Loucy (cell line): ENCODE data around the gene RAB6B.

Experiments used
- H2AFZ ChIP-seq: fragments of 200-600 bp; sonication (generic); 2 replicates; pipeline ENCODE4 v1.6.0; 2016; ENCODE audit warnings: antibody characterized with exemption, mild to moderate bottlenecking, low read length, moderate library complexity
- H3F3A ChIP-seq: fragments of 200-600 bp; 2 replicates; pipeline ENCODE4 v1.6.0; 2016; ENCODE audit warnings: antibody characterized with exemption, low read depth, mild to moderate bottlenecking
- H3K27me3 ChIP-seq: fragments of 200-600 bp; sonication (generic); 2 replicates; pipeline ENCODE4 v1.6.1; 2014; ENCODE audit warnings: low read length, mild to moderate bottlenecking; ENCODE audit not compliant: insufficient read depth, poor library complexity, severe bottlenecking
- H3K36me3 ChIP-seq: fragments of 200-600 bp; sonication (generic); 2 replicates; pipeline ENCODE4 v1.6.1; 2016; ENCODE audit warnings: low read length; ENCODE audit not compliant: insufficient read depth
- H3K4me1 ChIP-seq: fragments of 200-600 bp; sonication (generic); 2 replicates; pipeline ENCODE4 v1.5.1; 2014; ENCODE audit warnings: low read length, mild to moderate bottlenecking; ENCODE audit not compliant: insufficient read depth, poor library complexity, severe bottlenecking
- H3K4me2 ChIP-seq: fragments of 200-600 bp; sonication (generic); 2 replicates; pipeline ENCODE4 v1.6.0; 2014; ENCODE audit warnings: antibody characterized with exemption, low read length, low read depth, mild to moderate bottlenecking; ENCODE audit not compliant: poor library complexity, severe bottlenecking
- H3K4me3 ChIP-seq: fragments of 200-600 bp; sonication (generic); 2 replicates; pipeline ENCODE4 v1.5.1; 2014; ENCODE audit warnings: low read length, mild to moderate bottlenecking, mixed read lengths; ENCODE audit not compliant: poor library complexity, severe bottlenecking
- H3K79me2 ChIP-seq: fragments of 200-600 bp; sonication (generic); 2 replicates; pipeline ENCODE4 v1.6.1; 2014; ENCODE audit warnings: low read length; ENCODE audit not compliant: insufficient read depth
- H3K9ac ChIP-seq: fragments of 200-600 bp; sonication (generic); 2 replicates; pipeline ENCODE4 v1.6.0; 2014; ENCODE audit warnings: mild to moderate bottlenecking, low read depth, low read length, moderate library complexity; ENCODE audit not compliant: poor library complexity, severe bottlenecking
- H3K9me2 ChIP-seq: fragments of 200-600 bp; sonication (generic); replicated peaks from 2 replicates; pipeline ENCODE4 v1.6.1; 2016; ENCODE audit warnings: low read depth, low read length, mixed read lengths
- H3K9me3 ChIP-seq: fragments of 200-600 bp; sonication (generic); 2 replicates; pipeline ENCODE4 v1.6.1; 2014; ENCODE audit warnings: mild to moderate bottlenecking, antibody characterized with exemption, low read length, low read depth; ENCODE audit not compliant: insufficient read depth
- H4K20me1 ChIP-seq: fragments of 200-600 bp; sonication (generic); 2 replicates; pipeline ENCODE4 v1.6.0; 2014; ENCODE audit warnings: antibody characterized with exemption, low read length, mild to moderate bottlenecking; ENCODE audit not compliant: insufficient read depth, poor library complexity, severe bottlenecking
- EZH2phosphoT487 ChIP-seq: fragments of 200-600 bp; IDR thresholded peaks from 2 replicates; pipeline ENCODE4 v1.6.1; 2018; ENCODE audit warnings: antibody characterized with exemption, mild to moderate bottlenecking, moderate library complexity, borderline replicate concordance
- TF ChIP-seq, protein P1 (sequence below): fragments of 200-600 bp; sonication (generic); conservative IDR thresholded peaks from 2 replicates; pipeline ENCODE4 v1.5.1; 2014; ENCODE audit warnings: mild to moderate bottlenecking, antibody characterized with exemption, low read length

Gene RAB6B

DNA sequence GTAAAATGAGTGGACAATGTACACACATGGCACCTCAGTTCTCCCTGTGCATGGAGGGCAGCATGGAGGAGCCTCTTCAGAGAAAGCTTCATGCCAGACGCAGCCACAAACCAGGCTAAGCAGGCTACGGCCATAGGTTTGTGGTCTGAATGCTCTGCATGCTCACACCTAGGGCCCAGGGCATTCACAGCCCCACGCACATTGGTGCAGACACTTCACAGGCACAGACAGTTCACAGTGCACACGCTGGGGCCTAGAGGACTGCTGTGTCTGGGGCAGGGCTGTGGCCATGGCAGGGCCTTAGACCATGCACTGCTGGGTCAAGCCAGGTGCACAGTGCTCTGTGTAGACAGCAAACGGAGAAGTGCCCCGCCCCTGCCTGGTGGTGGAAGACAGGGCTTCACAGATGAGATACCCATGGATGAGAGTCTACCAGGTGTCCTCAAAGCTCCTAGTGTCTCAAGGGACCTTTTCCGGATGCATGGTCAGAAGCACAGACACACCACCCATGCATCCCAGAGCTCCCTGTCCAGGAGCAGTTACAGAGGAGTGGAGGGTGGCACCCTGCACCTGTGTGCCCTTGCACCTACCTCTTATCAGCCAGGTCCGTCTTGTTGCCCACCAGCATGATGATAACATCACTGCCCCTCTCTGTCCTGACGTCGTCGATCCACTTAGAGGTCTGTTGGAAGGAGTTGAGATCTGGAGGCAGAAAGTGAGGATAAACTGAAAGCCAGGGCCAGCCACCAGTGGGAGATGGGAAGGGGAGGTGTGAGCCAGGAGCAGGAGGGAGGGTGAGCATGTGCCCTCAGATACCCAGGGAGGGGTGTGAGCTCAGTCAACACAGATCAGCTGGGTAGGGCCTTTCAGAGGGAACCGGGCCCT lies 56.5 kb downstream of the RAB6B start:
- no peak overlapping the region for H3K9ac ChIP-seq
- no peak overlapping the region for H3K4me3 ChIP-seq
- H3K27me3 ChIP-seq = no peaks in the 10 kb centered on the region
- H2AFZ ChIP-seq = no peak overlapping the region
- no peaks in the 10 kb centered on the region for H3K79me2 ChIP-seq
- H3F3A ChIP-seq = no peaks in the 10 kb centered on the region
- no peaks in the 10 kb centered on the region for H4K20me1 ChIP-seq
- no peaks in the 10 kb centered on the region for H3K36me3 ChIP-seq
- no peaks in the 10 kb centered on the region for H3K9me3 ChIP-seq
- TF ChIP-seq EZH2phosphoT487 = no peak
- TF ChIP-seq, protein P1, sequence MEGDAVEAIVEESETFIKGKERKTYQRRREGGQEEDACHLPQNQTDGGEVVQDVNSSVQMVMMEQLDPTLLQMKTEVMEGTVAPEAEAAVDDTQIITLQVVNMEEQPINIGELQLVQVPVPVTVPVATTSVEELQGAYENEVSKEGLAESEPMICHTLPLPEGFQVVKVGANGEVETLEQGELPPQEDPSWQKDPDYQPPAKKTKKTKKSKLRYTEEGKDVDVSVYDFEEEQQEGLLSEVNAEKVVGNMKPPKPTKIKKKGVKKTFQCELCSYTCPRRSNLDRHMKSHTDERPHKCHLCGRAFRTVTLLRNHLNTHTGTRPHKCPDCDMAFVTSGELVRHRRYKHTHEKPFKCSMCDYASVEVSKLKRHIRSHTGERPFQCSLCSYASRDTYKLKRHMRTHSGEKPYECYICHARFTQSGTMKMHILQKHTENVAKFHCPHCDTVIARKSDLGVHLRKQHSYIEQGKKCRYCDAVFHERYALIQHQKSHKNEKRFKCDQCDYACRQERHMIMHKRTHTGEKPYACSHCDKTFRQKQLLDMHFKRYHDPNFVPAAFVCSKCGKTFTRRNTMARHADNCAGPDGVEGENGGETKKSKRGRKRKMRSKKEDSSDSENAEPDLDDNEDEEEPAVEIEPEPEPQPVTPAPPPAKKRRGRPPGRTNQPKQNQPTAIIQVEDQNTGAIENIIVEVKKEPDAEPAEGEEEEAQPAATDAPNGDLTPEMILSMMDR = no peak
- H3K9me2 ChIP-seq = no peaks in the 10 kb centered on the region
- no peaks in the 10 kb centered on the region for H3K4me1 ChIP-seq
- no peak overlapping the region for H3K4me2 ChIP-seq

DNA sequence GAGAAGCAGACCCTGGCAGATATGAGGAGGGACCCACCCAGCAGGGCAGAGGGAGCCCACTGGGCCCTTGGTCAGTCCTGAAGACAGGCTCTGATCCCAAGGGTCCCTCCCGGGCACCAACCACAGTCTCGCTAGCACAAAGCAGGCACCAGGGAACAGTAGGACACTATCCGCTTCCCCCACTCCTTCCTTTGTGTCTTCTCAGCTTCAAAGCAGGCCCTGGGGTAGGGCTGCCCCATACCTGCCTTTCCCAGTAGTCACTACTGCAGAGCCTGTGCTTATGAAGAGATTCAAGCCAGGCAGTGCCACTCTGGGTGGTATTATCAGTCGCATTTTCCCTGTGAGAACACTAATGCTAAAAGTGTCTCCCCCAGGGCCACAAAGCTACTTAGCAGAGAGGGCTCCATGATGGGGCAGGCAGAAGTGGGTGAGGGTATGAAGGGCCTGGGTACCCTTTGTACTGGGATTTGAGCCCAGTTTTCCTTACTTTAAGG lies 57.3 kb downstream of the RAB6B start:
- no peaks in the 10 kb centered on the region for H3K4me1 ChIP-seq
- no peak overlapping the region for H3K9ac ChIP-seq
- no peaks in the 10 kb centered on the region for H3K9me2 ChIP-seq
- no peaks in the 10 kb centered on the region for H3K9me3 ChIP-seq
- H3F3A ChIP-seq = no peaks in the 10 kb centered on the region
- H3K4me2 ChIP-seq = no peak overlapping the region
- no peaks in the 10 kb centered on the region for H4K20me1 ChIP-seq
- no peak overlapping the region for H3K4me3 ChIP-seq
- H3K27me3 ChIP-seq = no peaks in the 10 kb centered on the region
- no peak overlapping the region for H2AFZ ChIP-seq
- no peaks in the 10 kb centered on the region for H3K79me2 ChIP-seq
- TF ChIP-seq, protein P1 = no peak
- no peak for TF ChIP-seq EZH2phosphoT487
- H3K36me3 ChIP-seq = no peaks in the 10 kb centered on the region

- Histone ChIP-seq H3K4me3 (no peak overlapping the region), H2AFZ (no peak overlapping the region), H3K4me2 (no peak overlapping the region), H3K4me1 (no peaks in the 10 kb centered on the region), H3K9ac (no peak overlapping the region), H4K20me1 (no peaks in the 10 kb centered on the region), H3K79me2 (no peaks in the 10 kb centered on the region), H3K27me3 (no peaks in the 10 kb centered on the region), H3K9me3 (no peaks in the 10 kb centered on the region), H3F3A (no peaks in the 10 kb centered on the region), H3K36me3 (no peaks in the 10 kb centered on the region), H3K9me2 (no peaks in the 10 kb centered on the region)
- no peak for TF ChIP-seq EZH2phosphoT487
These were observed 58.0 kb downstream of the RAB6B start for GRCh38 chr3:133837487-133838295.
